AG10803 (cell line): Measurements from ENCODE around the gene ENAH.
"Not testable (repeated sequence)": the region's sequence is repeated elsewhere in the genome, so short reads cannot be mapped to it uniquely, and the experiment has no call there.

Experiments used
- DNase-seq: peaks from one replicate; pipeline ENCODE4 v3.0.0; 2010; ENCODE audit warnings: low read depth
- H3K4me3 ChIP-seq: 2 replicates; pipeline ENCODE4 v1.5.1; 2011; ENCODE audit warnings: mild to moderate bottlenecking, low read length, control low read depth
- CTCF ChIP-seq: conservative IDR thresholded peaks from 2 replicates; pipeline ENCODE4 v1.5.1; 2011; ENCODE audit warnings: mild to moderate bottlenecking, low read length, control low read depth, inconsistent platforms

The ENAH gene

GRCh38 chr1:225642177-225642576 lies 10.7 kb downstream of the ENAH start:
- no peak overlapping the region for H3K4me3 ChIP-seq
- DNase-seq: peak; percentile 22
- no peak for TF ChIP-seq CTCF

GRCh38 chr1:225638853-225639252 lies 14.1 kb downstream of the ENAH start:
- TF ChIP-seq CTCF: no peak
- DNase-seq: no peak
- H3K4me3 ChIP-seq: no peak overlapping the region

- no peak for TF ChIP-seq CTCF
- no peak overlapping the region for H3K4me3 ChIP-seq
- no peak for DNase-seq
Measured at GRCh38 chr1:225637651-225638199, 15.2 kb downstream of the ENAH start.

- not testable (repeated sequence) for H3K4me3 ChIP-seq, DNase-seq
Measured at GRCh38 chr1:225636992-225637391, 15.9 kb downstream of the ENAH start.

- peak; percentile 58 for DNase-seq
- H3K4me3 ChIP-seq: no peak overlapping the region
- no peak for TF ChIP-seq CTCF
Measured at GRCh38 chr1:225635649-225636048, 17.3 kb downstream of the ENAH start.

- not testable (repeated sequence) for DNase-seq, H3K4me3 ChIP-seq
Measured at GRCh38 chr1:225632836-225633235, 20.1 kb downstream of the ENAH start.

GRCh38 chr1:225631021-225631663 lies 21.8 kb downstream of the ENAH start:
- no peak for TF ChIP-seq CTCF
- H3K4me3 ChIP-seq: no peak overlapping the region
- peak; percentile 63 for DNase-seq

- no peak for TF ChIP-seq CTCF
- H3K4me3 ChIP-seq: no peak overlapping the region
- DNase-seq: no peak
Measured at GRCh38 chr1:225629483-225629882, 23.4 kb downstream of the ENAH start.

- not testable (repeated sequence) for H3K4me3 ChIP-seq, DNase-seq
Measured at GRCh38 chr1:225628794-225629193, 24.1 kb downstream of the ENAH start.
